ENCODE measurements around the gene SLC37A3. TPM values are rescaled to one million over a fixed set of nuclear protein-coding genes. Genes with fewer than 3 reads are reported as not detected.
"Not testable (repeated sequence)": the region's sequence is repeated elsewhere in the genome, so short reads cannot be mapped to it uniquely, and the experiment has no call there.

Gene SLC37A3
- total RNA-seq, 1 donor from 2014 or later = 62.3 TPM

GRCh38 chr7:140345426-140345825, 52.9 kb downstream of the SLC37A3 start:
- H3K4me1 Mint-ChIP-seq (ENCODE audit: low read depth) = no peaks in the 10 kb centered on the region
- no peaks in the 10 kb centered on the region for H3K27me3 Mint-ChIP-seq
- H3K27ac Mint-ChIP-seq = no peak overlapping the region
- no peak for DNase-seq (ENCODE audit: low spot score, unreplicated experiment)
- no peak for TF ChIP-seq CTCF (IDR thresholded peaks at IDR 0.05; ENCODE audit: unreplicated experiment)
- H3K36me3 Mint-ChIP-seq (ENCODE audit: insufficient read depth) = peaks cover 21% of the 10 kb centered on the region
- H3K4me3 Mint-ChIP-seq (ENCODE audit: low read depth) = no peak overlapping the region
- no peaks in the 10 kb centered on the region for H3K9me3 Mint-ChIP-seq (ENCODE audit: low read depth)

GRCh38 chr7:140342727-140343514, 55.4 kb downstream of the SLC37A3 start:
- TF ChIP-seq CTCF (IDR thresholded peaks at IDR 0.05; ENCODE audit: unreplicated experiment) = peak; percentile 62
- no peak overlapping the region for H3K4me3 Mint-ChIP-seq (ENCODE audit: low read depth)
- H3K4me1 Mint-ChIP-seq (ENCODE audit: low read depth) = no peaks in the 10 kb centered on the region
- peak; percentile 15 for DNase-seq (ENCODE audit: low spot score, unreplicated experiment)
- no peaks in the 10 kb centered on the region for H3K9me3 Mint-ChIP-seq (ENCODE audit: low read depth)
- H3K27ac Mint-ChIP-seq = peak overlapping the region; percentile 9
- no peaks in the 10 kb centered on the region for H3K27me3 Mint-ChIP-seq
- H3K36me3 Mint-ChIP-seq (ENCODE audit: insufficient read depth) = peaks cover 28% of the 10 kb centered on the region

- H3K9me3 Mint-ChIP-seq (ENCODE audit: low read depth); H3K27ac Mint-ChIP-seq; H3K4me1 Mint-ChIP-seq (ENCODE audit: low read depth); H3K4me3 Mint-ChIP-seq (ENCODE audit: low read depth); H3K27me3 Mint-ChIP-seq; DNase-seq (ENCODE audit: low spot score, unreplicated experiment): not testable (repeated sequence)
- H3K36me3 Mint-ChIP-seq (ENCODE audit: insufficient read depth) = peaks cover 40% of the 10 kb centered on the region
Observed at GRCh38 chr7:140338959-140339358, 59.4 kb downstream of the SLC37A3 start.

- DNase-seq (ENCODE audit: low spot score, unreplicated experiment) = no peak
- H3K4me1 Mint-ChIP-seq (ENCODE audit: low read depth) = no peaks in the 10 kb centered on the region
- no peak overlapping the region for H3K27ac Mint-ChIP-seq
- H3K36me3 Mint-ChIP-seq (ENCODE audit: insufficient read depth) = peaks cover 29% of the 10 kb centered on the region
- TF ChIP-seq CTCF (IDR thresholded peaks at IDR 0.05; ENCODE audit: unreplicated experiment) = no peak
- H3K9me3 Mint-ChIP-seq (ENCODE audit: low read depth) = no peaks in the 10 kb centered on the region
- no peaks in the 10 kb centered on the region for H3K27me3 Mint-ChIP-seq
- H3K4me3 Mint-ChIP-seq (ENCODE audit: low read depth) = no peak overlapping the region
Observed at GRCh38 chr7:140334341-140335057, 63.8 kb downstream of the SLC37A3 start.

GRCh38 chr7:140333686-140334085, 64.6 kb downstream of the SLC37A3 start:
- TF ChIP-seq CTCF (IDR thresholded peaks at IDR 0.05; ENCODE audit: unreplicated experiment) = no peak
- H3K9me3 Mint-ChIP-seq (ENCODE audit: low read depth) = no peaks in the 10 kb centered on the region

More at GRCh38 chr7:140333686-140334085, 64.6 kb downstream of the SLC37A3 start:
- H3K4me3 Mint-ChIP-seq (ENCODE audit: low read depth) = no peak overlapping the region
- H3K4me1 Mint-ChIP-seq (ENCODE audit: low read depth) = no peaks in the 10 kb centered on the region
- H3K27me3 Mint-ChIP-seq = no peaks in the 10 kb centered on the region
- no peak for DNase-seq (ENCODE audit: low spot score, unreplicated experiment)
- H3K36me3 Mint-ChIP-seq (ENCODE audit: insufficient read depth) = peaks cover 28% of the 10 kb centered on the region
- no peak overlapping the region for H3K27ac Mint-ChIP-seq

Measured in progenitor cell of endocrine pancreas (in vitro differentiated cells).